ENCODE data around the gene ARHGAP26.

DNA sequence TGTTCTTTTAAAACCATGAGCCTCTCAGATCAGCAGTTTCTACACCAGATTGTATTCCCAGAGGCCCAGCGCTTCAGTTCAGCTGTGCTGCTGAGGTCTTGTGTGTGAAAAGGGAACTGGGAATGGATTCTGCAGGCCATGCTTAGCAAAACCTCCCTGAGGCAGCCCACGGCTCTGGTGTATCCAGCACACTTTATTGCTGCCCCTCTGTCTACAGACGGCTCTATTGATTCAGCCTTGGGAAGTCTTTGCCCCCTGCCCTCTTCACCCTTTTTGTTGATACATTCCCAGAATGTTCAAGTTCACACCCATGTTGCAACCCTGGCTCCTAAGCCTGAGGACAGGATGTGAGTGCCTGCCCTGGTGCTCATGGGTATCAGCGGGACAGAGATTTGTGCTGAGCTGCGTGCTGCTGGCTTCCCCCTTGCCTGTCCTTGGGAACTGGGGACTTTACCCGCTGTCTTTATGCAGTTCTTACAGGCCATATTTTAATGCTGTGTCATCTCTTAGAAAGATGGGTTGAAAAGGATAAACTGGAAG is 37.3 kb downstream of the ARHGAP26 start:
- TF ChIP-seq, protein P1, sequence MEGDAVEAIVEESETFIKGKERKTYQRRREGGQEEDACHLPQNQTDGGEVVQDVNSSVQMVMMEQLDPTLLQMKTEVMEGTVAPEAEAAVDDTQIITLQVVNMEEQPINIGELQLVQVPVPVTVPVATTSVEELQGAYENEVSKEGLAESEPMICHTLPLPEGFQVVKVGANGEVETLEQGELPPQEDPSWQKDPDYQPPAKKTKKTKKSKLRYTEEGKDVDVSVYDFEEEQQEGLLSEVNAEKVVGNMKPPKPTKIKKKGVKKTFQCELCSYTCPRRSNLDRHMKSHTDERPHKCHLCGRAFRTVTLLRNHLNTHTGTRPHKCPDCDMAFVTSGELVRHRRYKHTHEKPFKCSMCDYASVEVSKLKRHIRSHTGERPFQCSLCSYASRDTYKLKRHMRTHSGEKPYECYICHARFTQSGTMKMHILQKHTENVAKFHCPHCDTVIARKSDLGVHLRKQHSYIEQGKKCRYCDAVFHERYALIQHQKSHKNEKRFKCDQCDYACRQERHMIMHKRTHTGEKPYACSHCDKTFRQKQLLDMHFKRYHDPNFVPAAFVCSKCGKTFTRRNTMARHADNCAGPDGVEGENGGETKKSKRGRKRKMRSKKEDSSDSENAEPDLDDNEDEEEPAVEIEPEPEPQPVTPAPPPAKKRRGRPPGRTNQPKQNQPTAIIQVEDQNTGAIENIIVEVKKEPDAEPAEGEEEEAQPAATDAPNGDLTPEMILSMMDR (IDR thresholded peaks at IDR 0.05) = no peak
- no peak for TF ChIP-seq POLR2A (IDR thresholded peaks at IDR 0.05)
